CD14-positive monocyte (primary cell): ENCODE measurements around the gene CMTM1. TPM values are rescaled to one million over a fixed set of nuclear protein-coding genes. Genes with fewer than 3 reads are reported as not detected.

Experiments
- DNase-seq, 3 donors: peaks; one replicate each; pipeline ENCODE4 v3.0.0-alpha.2; 2011 to 2022
- H2AFZ ChIP-seq: 2 replicates; pipeline ENCODE4 v1.6.0; 2012; ENCODE audit warnings: mild to moderate bottlenecking, low read depth, low read length, inconsistent platforms; ENCODE audit not compliant: insufficient read depth, poor library complexity, severe bottlenecking
- H3K27ac ChIP-seq, 2 donors: 1 replicate in 1 of 2; 2 replicates in 1 of 2; pipeline ENCODE4 v1.5.1; 2012 to 2013; ENCODE audit warnings: low read length in 2 of 2, control low read depth in 1 of 2, inconsistent platforms in 1 of 2, low read depth in 1 of 2, mild to moderate bottlenecking in 1 of 2
- H3K27me3 ChIP-seq, 2 donors: one replicate each; pipeline versions ENCODE4 v1.6.0 to v1.6.1; 2011 to 2013; ENCODE audit warnings: low read length in 2 of 2; ENCODE audit not compliant: control insufficient read depth in 2 of 2, insufficient read depth in 2 of 2
- H3K36me3 ChIP-seq, 2 donors: replicated peaks in 1 of 2; 1 replicate in 1 of 2; 2 replicates in 1 of 2; pipeline versions ENCODE4 v1.5.1 to v1.6.1; 2012 to 2013; ENCODE audit warnings: low read length in 2 of 2, control low read depth in 1 of 2, inconsistent platforms in 1 of 2, mild to moderate bottlenecking in 1 of 2; ENCODE audit not compliant: insufficient read depth in 2 of 2, control insufficient read depth in 1 of 2
- H3K4me1 ChIP-seq, 2 donors: 1 replicate in 1 of 2; 2 replicates in 1 of 2; pipeline versions ENCODE4 v1.5.1 to v1.6.1; 2012 to 2013; ENCODE audit warnings: low read length in 2 of 2, control low read depth in 1 of 2, inconsistent platforms in 1 of 2, mild to moderate bottlenecking in 1 of 2, moderate library complexity in 1 of 2; ENCODE audit not compliant: insufficient read depth in 2 of 2, control insufficient read depth in 1 of 2
- H3K4me2 ChIP-seq: replicated peaks from 2 replicates; pipeline ENCODE3; 2012; ENCODE audit warnings: low read length, moderate library complexity, mild to moderate bottlenecking; ENCODE audit not compliant: poor library complexity, severe bottlenecking; ENCODE audit errors: extremely low read depth
- H3K4me3 ChIP-seq, 3 experiments: fragments of 200-600 bp in 1 of 3; sonication (generic) in 1 of 3; replicated peaks in 1 of 3; 1 replicate in 2 of 3; 2 replicates in 1 of 3; pipeline ENCODE4 v1.5.1; 2011 to 2013; ENCODE audit warnings: low read length in 3 of 3, mild to moderate bottlenecking in 3 of 3, control low read depth in 2 of 3, low read depth in 2 of 3, inconsistent platforms in 1 of 3, moderate library complexity in 1 of 3
- H3K79me2 ChIP-seq: 2 replicates; pipeline ENCODE4 v1.6.0; 2012; ENCODE audit warnings: mild to moderate bottlenecking, control low read depth, inconsistent platforms, low read length, moderate library complexity; ENCODE audit not compliant: insufficient read depth
- H3K9ac ChIP-seq: 2 replicates; pipeline ENCODE4 v1.6.0; 2017; ENCODE audit warnings: low read length, mild to moderate bottlenecking; ENCODE audit not compliant: insufficient read depth, poor library complexity, severe bottlenecking
- H3K9me3 ChIP-seq, 2 donors: replicated peaks in 1 of 2; 1 replicate in 1 of 2; 2 replicates in 1 of 2; pipeline versions ENCODE4 v1.5.1 to v1.6.1; 2012 to 2013; ENCODE audit warnings: low read length in 2 of 2, control low read depth in 1 of 2; ENCODE audit not compliant: control insufficient read depth in 1 of 2, insufficient read depth in 1 of 2
- H4K20me1 ChIP-seq: 2 replicates; pipeline ENCODE4 v1.6.0; 2012; ENCODE audit warnings: mild to moderate bottlenecking, low read length, control low read depth, moderate library complexity; ENCODE audit not compliant: insufficient read depth
- H3K27ac Mint-ChIP-seq, 7 donors: one replicate each; pipeline ENCODE4 v1.8.0; 2020; ENCODE audit warnings: mild to moderate bottlenecking in 7 of 7, mixed read lengths in 7 of 7, moderate library complexity in 6 of 7, inconsistent platforms in 2 of 7
- H3K27me3 Mint-ChIP-seq, 3 donors: one replicate each; pipeline ENCODE4 v1.8.0; 2021 to 2022; ENCODE audit warnings: low read depth in 3 of 3, mild to moderate bottlenecking in 3 of 3, mixed read lengths in 3 of 3, moderate library complexity in 3 of 3, inconsistent platforms in 1 of 3
- H3K36me3 Mint-ChIP-seq, 2 donors: one replicate each; pipeline ENCODE4 v1.8.0; 2020; ENCODE audit warnings: mixed read lengths in 2 of 2, inconsistent platforms in 1 of 2, mild to moderate bottlenecking in 1 of 2
- H3K4me1 Mint-ChIP-seq: one replicate; pipeline ENCODE4 v1.8.0; 2020; ENCODE audit warnings: mild to moderate bottlenecking, mixed read lengths
- H3K4me3 Mint-ChIP-seq, 2 donors: one replicate each; pipeline ENCODE4 v1.8.0; 2020; ENCODE audit warnings: mild to moderate bottlenecking in 2 of 2, mixed read lengths in 2 of 2, moderate library complexity in 1 of 2
- H3K9me3 Mint-ChIP-seq, 7 donors: one replicate each; pipeline ENCODE4 v1.8.0; 2020 to 2022; ENCODE audit warnings: mixed read lengths in 7 of 7, mild to moderate bottlenecking in 6 of 7, moderate library complexity in 6 of 7, inconsistent platforms in 2 of 7
- WGBS: methylation state at CpG from one replicate; pipeline ENCODE4 v1.1.5; 2013; ENCODE audit warnings: missing lambda C conversion rate; ENCODE audit not compliant: insufficient coverage; 5-methylcytosine and 5-hydroxymethylcytosine counted together
- intact Hi-C, 2 donors: fragments of 100-400 bp; cut with micrococcal nuclease; formaldehyde crosslinking; loops; one replicate each; pipeline versions ENCODE4 v1.15.0 to v1.15.1; 2023
- polyA plus RNA-seq, 3 donors: library from polyadenylated mRNA; depleted of rRNA in 1 of 3; unstranded in 2 of 3; stranded (reverse) in 1 of 3; fragments of 300-500 nt in 2 of 3; fragments of >200 nt in 1 of 3; fragmentation: Illumina TruSeq in 2 of 3; gene quantifications; 1 replicate in 2 of 3; 2 replicates in 1 of 3; pipeline ENCODE4 v1.2.3, GENCODE V29; 2012 to 2021
- TF ChIP-seq, protein P1 (sequence below): fragments of 200-600 bp; IDR thresholded peaks from one replicate; pipeline ENCODE4 v1.8.0; 2022; ENCODE audit warnings: antibody characterized with exemption, mild to moderate bottlenecking

CMTM1 gene
- polyA plus RNA-seq, 3 donors, result 1.6 to 3.3 (median 2.5) TPM

DNA sequence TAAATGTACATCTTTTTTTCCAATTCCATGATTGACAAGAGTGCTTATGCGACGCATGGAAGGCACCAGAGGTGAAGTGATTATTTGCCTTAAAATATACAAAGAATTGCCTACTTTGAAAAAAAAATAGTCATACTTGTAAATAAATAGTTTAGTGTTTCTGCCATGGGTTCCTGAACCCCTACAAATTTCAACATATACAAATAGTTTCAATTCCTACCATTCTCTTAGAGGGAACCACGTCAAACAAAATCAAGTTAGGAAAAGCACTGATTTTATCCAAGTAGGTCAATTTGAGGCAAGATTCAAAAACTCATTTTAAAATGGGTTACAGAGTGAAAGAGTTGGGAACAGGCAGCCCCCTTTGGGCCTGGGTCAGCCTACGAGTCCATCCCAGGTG is 49.9 kb downstream of the CMTM1 start:
- Mint-ChIP-seq H3K36me3 (peaks cover 57 to 86% of the 10 kb centered on the region in 2 donors), H3K4me3 (no peak overlapping the region), H3K4me1 (peaks cover 30% of the 10 kb centered on the region), H3K27ac (peak overlapping the region in 4 of 7 donors; percentile 23 to 75 (median 42)), H3K27me3 (no peaks in the 10 kb centered on the region), H3K9me3 (peaks cover 0 to 2% (median 0%) of the 10 kb centered on the region in 7 donors)
- Histone ChIP-seq H3K27me3 (no peaks in the 10 kb centered on the region), H3K9ac (no peak overlapping the region), H3K36me3 (peaks cover 45 to 86% of the 10 kb centered on the region in 2 donors), H3K79me2 (peaks cover 4% of the 10 kb centered on the region), H3K4me2 (no peak overlapping the region), H3K4me3 (no peak overlapping the region), H2AFZ (no peak overlapping the region), H3K9me3 (no peaks in the 10 kb centered on the region), H3K4me1 (peaks cover 15 to 16% of the 10 kb centered on the region in 2 donors), H4K20me1 (peaks cover 54% of the 10 kb centered on the region), H3K27ac (peak overlapping the region; percentile 41 to 66)
- WGBS, result 40% methylated on average over 1 of the region's 4 CpGs
- intact Hi-C loops, result no loop called here
- no peak for DNase-seq
- TF ChIP-seq, protein P1, sequence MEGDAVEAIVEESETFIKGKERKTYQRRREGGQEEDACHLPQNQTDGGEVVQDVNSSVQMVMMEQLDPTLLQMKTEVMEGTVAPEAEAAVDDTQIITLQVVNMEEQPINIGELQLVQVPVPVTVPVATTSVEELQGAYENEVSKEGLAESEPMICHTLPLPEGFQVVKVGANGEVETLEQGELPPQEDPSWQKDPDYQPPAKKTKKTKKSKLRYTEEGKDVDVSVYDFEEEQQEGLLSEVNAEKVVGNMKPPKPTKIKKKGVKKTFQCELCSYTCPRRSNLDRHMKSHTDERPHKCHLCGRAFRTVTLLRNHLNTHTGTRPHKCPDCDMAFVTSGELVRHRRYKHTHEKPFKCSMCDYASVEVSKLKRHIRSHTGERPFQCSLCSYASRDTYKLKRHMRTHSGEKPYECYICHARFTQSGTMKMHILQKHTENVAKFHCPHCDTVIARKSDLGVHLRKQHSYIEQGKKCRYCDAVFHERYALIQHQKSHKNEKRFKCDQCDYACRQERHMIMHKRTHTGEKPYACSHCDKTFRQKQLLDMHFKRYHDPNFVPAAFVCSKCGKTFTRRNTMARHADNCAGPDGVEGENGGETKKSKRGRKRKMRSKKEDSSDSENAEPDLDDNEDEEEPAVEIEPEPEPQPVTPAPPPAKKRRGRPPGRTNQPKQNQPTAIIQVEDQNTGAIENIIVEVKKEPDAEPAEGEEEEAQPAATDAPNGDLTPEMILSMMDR, result no peak

DNA sequence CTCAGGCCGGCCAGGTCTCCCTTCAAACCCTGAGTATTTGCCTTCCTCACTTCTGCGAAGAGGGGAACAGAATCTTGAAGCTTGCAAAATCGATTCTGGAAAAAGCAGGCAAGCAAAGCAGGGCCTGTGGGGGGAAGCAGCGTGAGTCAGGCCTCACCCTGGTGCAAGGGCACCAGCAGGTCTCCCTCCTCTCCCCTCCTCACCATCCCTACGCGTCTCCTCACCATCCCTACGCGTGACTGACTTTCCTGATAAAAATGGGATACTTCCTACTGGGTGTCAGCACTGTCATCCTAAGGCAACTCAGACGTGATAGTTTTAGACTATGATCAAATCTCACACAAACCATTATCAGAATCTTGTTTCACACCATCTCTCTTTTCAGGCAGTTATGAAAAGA is 50.4 kb downstream of the CMTM1 start:
- Histone ChIP-seq H3K4me3 (no peak overlapping the region), H3K4me1 (peaks cover 15 to 16% of the 10 kb centered on the region in 2 donors), H2AFZ (no peak overlapping the region), H3K79me2 (peaks cover 4% of the 10 kb centered on the region), H3K9ac (no peak overlapping the region), H3K9me3 (no peaks in the 10 kb centered on the region), H4K20me1 (peaks cover 49% of the 10 kb centered on the region), H3K4me2 (no peak overlapping the region), H3K27me3 (no peaks in the 10 kb centered on the region), H3K36me3 (peaks cover 44 to 86% of the 10 kb centered on the region in 2 donors), H3K27ac (peak overlapping the region; percentile 41 to 66)
- Mint-ChIP-seq H3K4me3 (no peak overlapping the region), H3K9me3 (peaks cover 0 to 2% (median 0%) of the 10 kb centered on the region in 7 donors), H3K27me3 (no peaks in the 10 kb centered on the region), H3K4me1 (peaks cover 30% of the 10 kb centered on the region), H3K27ac (peak overlapping the region in 4 of 7 donors; percentile 23 to 75 (median 42)), H3K36me3 (peaks cover 57 to 86% of the 10 kb centered on the region in 2 donors)
- intact Hi-C loops, result no loop called here
- peak in 1 of 3 donors; percentile 22 for DNase-seq
- 81% methylated on average over 3 of the region's 9 CpGs for WGBS
- TF ChIP-seq, protein P1, result no peak
